Kidney (tissue), 14 donors: Measurements from ENCODE around the gene ADIPOR1. TPM values are rescaled to one million over a fixed set of nuclear protein-coding genes. Genes with fewer than 3 reads are reported as not detected.

Experiments
- DNase-seq, 5 donors: peaks; one replicate each; pipeline ENCODE4 v3.0.0-alpha.2; 2013 to 2020
- FAIRE-seq: peaks from 2 replicates; lab custom pipeline; 2012; peaks lifted over from hg19 to GRCh38; lab: Jason Lieb, UNC
- H3K27ac ChIP-seq, 2 donors: one replicate each; pipeline ENCODE4 v1.7.0; 2013; ENCODE audit warnings: low read depth in 2 of 2, low read length in 2 of 2, inconsistent platforms in 1 of 2
- H3K27me3 ChIP-seq: one replicate; pipeline ENCODE4 v1.7.1; 2013; ENCODE audit warnings: low read length, inconsistent platforms; ENCODE audit not compliant: control insufficient read depth, insufficient read depth
- H3K36me3 ChIP-seq, 3 donors: one replicate each; pipeline versions ENCODE4 v1.7.0 to v1.7.1; 2013; ENCODE audit warnings: low read length in 3 of 3, control low read depth in 1 of 3, inconsistent platforms in 1 of 3; ENCODE audit not compliant: insufficient read depth in 3 of 3, control insufficient read depth in 2 of 3
- H3K4me1 ChIP-seq, 3 donors: one replicate each; pipeline versions ENCODE4 v1.7.0 to v1.7.1; 2013; ENCODE audit warnings: low read length in 3 of 3, inconsistent platforms in 1 of 3, low read depth in 1 of 3; ENCODE audit not compliant: control insufficient read depth in 2 of 3, insufficient read depth in 2 of 3
- H3K4me3 ChIP-seq, 3 donors: one replicate each; pipeline versions ENCODE4 v1.7.0 to v1.8.1; 2013; ENCODE audit warnings: low read length in 3 of 3, control low read depth in 1 of 3, inconsistent platforms in 1 of 3
- H3K9ac ChIP-seq, 3 donors: one replicate each; pipeline versions ENCODE4 v1.7.0 to v1.7.1; 2013; ENCODE audit warnings: low read length in 3 of 3, control low read depth in 1 of 3, inconsistent platforms in 1 of 3
- H3K9me3 ChIP-seq, 3 donors: one replicate each; pipeline versions ENCODE4 v1.7.0 to v1.7.1; 2013; ENCODE audit warnings: low read length in 3 of 3, control low read depth in 1 of 3, inconsistent platforms in 1 of 3; ENCODE audit not compliant: control insufficient read depth in 2 of 3, insufficient read depth in 1 of 3
- intact Hi-C: fragments of 100-400 bp; cut with DNase I; formaldehyde crosslinking; loops from one replicate; pipeline ENCODE4 v1.11.1; 2022
- polyA plus RNA-seq: library from polyadenylated mRNA; stranded (reverse); fragments of 350-450 nt; fragmentation: Illumina TruSeq; extraction: RNeasy Lipid Tissue Mini Kit (QIAGEN cat#74804); gene quantifications from one replicate; pipeline ENCODE4 v1.2.3, GENCODE V29; 2014; ENCODE audit warnings: low read depth, low replicate concordance; ENCODE audit not compliant: insufficient read depth
- total RNA-seq: library from RNA; stranded (reverse); fragmentation: NEBNext Ultra II Directional; extraction: Animal tissue kit (Norgen Biotek cat#: 25700); gene quantifications from one replicate; pipeline ENCODE4 v1.2.1, GENCODE V29; 2021
- TF ChIP-seq, protein P1 (sequence below): IDR thresholded peaks from 3 replicates; pipeline ENCODE4 v1.5.1; 2012; ENCODE audit warnings: mild to moderate bottlenecking, moderate library complexity, borderline replicate concordance; ENCODE audit not compliant: insufficient read depth; ENCODE audit errors: extremely low read depth
- donor health status: control.
- donor health status: control.
- donor health status: control.
- donor health status: control.
- donor health status: control.
- donor health status: DM: yes; HTN: yes; CAD: no.
- donor health status: Normal renal cell carcinoma (clear cell type).

Gene ADIPOR1
- total and polyA plus RNA-seq, 2 donors from 2014 or later: 66.8 to 70.0 TPM

DNA sequence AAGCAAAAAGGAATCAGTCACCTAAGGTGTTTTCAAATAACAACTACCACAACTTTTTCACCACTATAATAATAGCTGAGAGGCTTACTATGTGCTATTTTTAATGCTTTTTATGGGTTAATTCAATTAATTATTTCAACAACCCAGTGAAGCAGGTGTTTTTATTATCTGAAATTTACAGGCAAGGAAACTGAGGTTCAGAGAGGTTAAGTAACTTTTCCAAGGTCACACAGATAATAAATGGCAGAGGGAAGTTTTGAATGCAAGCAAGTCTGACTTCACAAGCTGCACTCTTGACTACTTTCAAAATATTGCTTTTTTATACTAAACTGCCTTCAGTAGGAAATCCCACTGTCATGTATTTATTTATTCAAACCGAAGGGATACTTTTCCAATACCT is 44.8 kb upstream of the ADIPOR1 start:
- TF ChIP-seq, protein P1, sequence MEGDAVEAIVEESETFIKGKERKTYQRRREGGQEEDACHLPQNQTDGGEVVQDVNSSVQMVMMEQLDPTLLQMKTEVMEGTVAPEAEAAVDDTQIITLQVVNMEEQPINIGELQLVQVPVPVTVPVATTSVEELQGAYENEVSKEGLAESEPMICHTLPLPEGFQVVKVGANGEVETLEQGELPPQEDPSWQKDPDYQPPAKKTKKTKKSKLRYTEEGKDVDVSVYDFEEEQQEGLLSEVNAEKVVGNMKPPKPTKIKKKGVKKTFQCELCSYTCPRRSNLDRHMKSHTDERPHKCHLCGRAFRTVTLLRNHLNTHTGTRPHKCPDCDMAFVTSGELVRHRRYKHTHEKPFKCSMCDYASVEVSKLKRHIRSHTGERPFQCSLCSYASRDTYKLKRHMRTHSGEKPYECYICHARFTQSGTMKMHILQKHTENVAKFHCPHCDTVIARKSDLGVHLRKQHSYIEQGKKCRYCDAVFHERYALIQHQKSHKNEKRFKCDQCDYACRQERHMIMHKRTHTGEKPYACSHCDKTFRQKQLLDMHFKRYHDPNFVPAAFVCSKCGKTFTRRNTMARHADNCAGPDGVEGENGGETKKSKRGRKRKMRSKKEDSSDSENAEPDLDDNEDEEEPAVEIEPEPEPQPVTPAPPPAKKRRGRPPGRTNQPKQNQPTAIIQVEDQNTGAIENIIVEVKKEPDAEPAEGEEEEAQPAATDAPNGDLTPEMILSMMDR: no peak
- no peaks in the 10 kb centered on the region for H3K36me3 ChIP-seq
- FAIRE-seq: no peak
- H3K9ac ChIP-seq: no peak overlapping the region
- no peaks in the 10 kb centered on the region for H3K4me1 ChIP-seq
- intact Hi-C loops: no loop called here
- no peak overlapping the region for H3K4me3 ChIP-seq
- no peak overlapping the region for H3K27ac ChIP-seq
- H3K9me3 ChIP-seq: no peaks in the 10 kb centered on the region
- no peak for DNase-seq
- H3K27me3 ChIP-seq: no peaks in the 10 kb centered on the region

- Histone ChIP-seq H3K27ac (no peak overlapping the region), H3K4me3 (no peak overlapping the region), H3K27me3 (no peaks in the 10 kb centered on the region), H3K36me3 (no peaks in the 10 kb centered on the region), H3K9me3 (no peaks in the 10 kb centered on the region), H3K4me1 (no peaks in the 10 kb centered on the region), H3K9ac (no peak overlapping the region)
- intact Hi-C loops: no loop called here
- TF ChIP-seq, protein P1: no peak
- DNase-seq (no peak), FAIRE-seq (no peak)
Measured at GRCh38 chr1:203001986-203002385, 43.9 kb upstream of the ADIPOR1 start.

DNA sequence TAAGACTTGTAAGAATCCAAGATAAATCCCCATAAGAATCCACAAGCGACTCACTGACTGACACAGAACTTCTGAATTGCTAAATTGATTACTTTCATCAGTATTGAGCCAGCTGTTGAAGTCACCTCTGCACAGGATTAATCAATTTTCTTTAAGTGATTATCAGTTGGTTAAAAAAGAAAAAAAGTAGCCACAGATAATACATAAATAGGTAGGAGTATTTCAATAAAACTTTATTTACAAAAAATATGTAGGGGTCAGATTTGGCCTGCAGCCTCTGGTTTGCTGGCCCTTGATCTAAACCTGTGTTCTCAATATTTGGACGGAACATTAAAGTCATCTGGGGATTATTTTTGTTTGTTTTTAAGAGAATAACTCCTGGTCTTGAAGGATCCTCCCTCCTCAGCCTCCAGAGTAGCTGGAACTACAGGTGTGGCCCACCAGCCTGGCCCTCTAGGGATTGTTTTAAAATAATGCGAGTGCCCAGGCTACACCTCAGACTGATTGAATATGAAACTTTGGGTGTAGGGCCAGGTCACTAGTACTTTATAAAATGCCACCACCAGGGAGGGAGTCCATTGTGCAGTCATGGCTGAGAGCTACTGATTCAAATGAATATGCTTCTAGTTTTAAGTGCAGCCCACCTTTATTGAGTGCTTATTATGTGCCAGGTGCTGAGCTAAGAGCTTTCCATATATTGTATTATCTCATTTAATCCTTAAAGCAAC is 42.3 kb upstream of the ADIPOR1 start:
- H3K4me3 ChIP-seq: no peak overlapping the region
- H3K27ac ChIP-seq: no peak overlapping the region
- TF ChIP-seq, protein P1: no peak
- H3K9me3 ChIP-seq: no peaks in the 10 kb centered on the region
- H3K27me3 ChIP-seq: peaks cover 3% of the 10 kb centered on the region
- intact Hi-C loops: no loop called here
- no peak overlapping the region for H3K9ac ChIP-seq
- DNase-seq: no peak
- H3K36me3 ChIP-seq: no peaks in the 10 kb centered on the region
- FAIRE-seq: no peak
- H3K4me1 ChIP-seq: no peaks in the 10 kb centered on the region
